ENCODE data around the gene FANCC.

The FANCC gene

DNA sequence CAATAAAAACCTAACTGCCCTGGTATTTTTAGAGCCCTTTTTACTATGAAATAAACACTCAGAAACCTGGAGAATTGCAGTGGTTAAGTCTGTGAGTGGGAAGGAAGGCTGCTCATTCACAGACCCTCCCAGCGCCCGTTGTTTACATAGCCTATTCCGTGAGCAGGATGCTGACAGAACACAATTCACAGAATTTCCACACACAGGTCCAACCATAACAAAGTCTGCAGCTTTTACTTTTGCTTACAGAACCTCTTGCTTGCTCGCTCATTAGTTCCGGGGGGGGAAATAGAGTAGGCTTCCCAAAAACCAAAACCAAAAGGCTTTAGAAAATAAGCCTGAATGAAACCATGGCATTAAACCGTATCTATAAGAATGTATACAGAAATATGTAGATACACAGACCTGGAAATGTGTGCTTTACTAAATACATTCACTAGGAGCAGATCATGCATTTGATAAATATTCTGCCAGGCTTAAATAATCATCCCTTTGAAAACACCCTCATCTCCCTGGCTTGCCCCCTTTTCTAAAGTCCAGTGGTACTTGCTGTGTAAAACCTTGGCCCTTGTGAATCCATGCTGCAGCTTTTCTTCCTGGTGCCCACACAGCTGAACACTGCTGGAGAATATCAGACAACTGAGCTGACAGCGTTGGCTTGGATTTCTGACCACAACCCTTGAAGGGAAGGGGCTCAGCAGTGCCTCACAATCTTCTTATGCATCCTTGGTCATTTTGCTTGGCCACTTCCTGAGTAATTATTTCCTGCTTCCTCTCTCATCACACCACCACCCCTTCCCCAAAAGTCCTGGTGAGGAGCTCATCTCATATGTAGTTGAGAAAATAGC, 128.0 kb downstream of the FANCC start:
- no peak for TF ChIP-seq ZNF274 (IDR thresholded peaks at IDR 0.05; ENCODE audit: low read depth, low read length)
- H3K4me3 ChIP-seq (ENCODE audit: low read length) = no peak overlapping the region

- no peak overlapping the region for H3K4me3 ChIP-seq (ENCODE audit: low read length)
- no peak for TF ChIP-seq ZNF274 (IDR thresholded peaks at IDR 0.05; ENCODE audit: low read depth, low read length)
Observed at GRCh38 chr9:95188459-95188858, 129.1 kb downstream of the FANCC start.

- no peak overlapping the region for H3K4me3 ChIP-seq (ENCODE audit: low read length)
- no peak for TF ChIP-seq ZNF274 (IDR thresholded peaks at IDR 0.05; ENCODE audit: low read depth, low read length)
Observed at GRCh38 chr9:95185956-95186355, 131.6 kb downstream of the FANCC start.

- no peak overlapping the region for H3K4me3 ChIP-seq (ENCODE audit: low read length)
- TF ChIP-seq ZNF274 (IDR thresholded peaks at IDR 0.05; ENCODE audit: low read depth, low read length) = no peak
Observed at GRCh38 chr9:95182854-95183563, 134.5 kb downstream of the FANCC start.

DNA sequence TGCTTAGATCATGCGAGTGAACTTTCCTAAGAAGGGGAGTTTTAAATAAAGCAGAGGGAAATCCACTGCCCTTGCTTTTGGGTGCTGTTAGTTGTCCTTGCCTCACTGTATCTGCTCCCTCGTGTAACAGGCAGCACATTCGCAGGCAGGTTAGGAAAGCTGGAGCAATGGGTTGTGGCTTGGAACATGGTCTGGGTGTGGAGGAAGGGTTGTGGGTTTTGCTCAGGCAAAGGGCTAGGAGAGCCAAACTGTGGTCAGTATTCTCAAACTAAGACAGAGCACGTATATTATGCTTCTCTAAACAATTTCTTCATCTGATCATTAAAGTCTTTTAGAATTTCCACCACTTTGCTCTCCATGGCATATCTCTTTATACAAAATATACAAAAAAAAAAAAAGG, 135.7 kb downstream of the FANCC start:
- no peak for TF ChIP-seq ZNF274 (IDR thresholded peaks at IDR 0.05; ENCODE audit: low read depth, low read length)
- no peak overlapping the region for H3K4me3 ChIP-seq (ENCODE audit: low read length)

DNA sequence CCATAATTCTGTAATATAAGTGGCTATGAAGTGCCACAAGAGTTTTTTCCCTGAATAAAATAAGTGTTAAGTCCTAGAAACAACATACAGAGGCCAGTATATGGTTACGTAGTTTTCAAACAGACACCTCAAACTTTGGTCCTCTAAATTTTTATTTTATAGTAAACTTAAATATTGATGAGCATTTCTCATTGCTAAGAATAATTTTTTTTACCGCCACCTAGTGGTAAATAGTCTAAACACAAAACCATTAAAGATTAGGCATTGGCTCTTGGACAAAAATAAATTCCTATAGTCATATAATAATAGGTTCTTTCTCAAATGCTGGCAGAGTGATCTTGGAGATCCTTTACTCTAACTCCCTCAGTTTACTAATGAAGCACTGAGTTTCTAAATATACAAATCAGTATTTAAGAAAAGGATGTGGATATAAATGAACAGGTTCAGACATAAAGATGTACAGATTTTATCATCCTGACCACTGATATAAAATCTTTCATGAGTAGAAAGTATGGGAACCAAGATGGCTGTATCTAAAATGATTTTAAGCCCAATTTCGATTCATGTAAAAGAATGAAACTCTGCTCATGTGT, 136.2 kb downstream of the FANCC start:
- no peak for TF ChIP-seq ZNF274 (IDR thresholded peaks at IDR 0.05; ENCODE audit: low read depth, low read length)
- no peak overlapping the region for H3K4me3 ChIP-seq (ENCODE audit: low read length)

GRCh38 chr9:95177617-95178016, 139.9 kb downstream of the FANCC start:
- no peak overlapping the region for H3K4me3 ChIP-seq (ENCODE audit: low read length)
- TF ChIP-seq ZNF274 (IDR thresholded peaks at IDR 0.05; ENCODE audit: low read depth, low read length) = no peak

- no peak for TF ChIP-seq ZNF274 (IDR thresholded peaks at IDR 0.05; ENCODE audit: low read depth, low read length)
- no peak overlapping the region for H3K4me3 ChIP-seq (ENCODE audit: low read length)
Observed at GRCh38 chr9:95176755-95177319, 140.7 kb downstream of the FANCC start.

- H3K4me3 ChIP-seq (ENCODE audit: low read length) = no peak overlapping the region
- TF ChIP-seq ZNF274 (IDR thresholded peaks at IDR 0.05; ENCODE audit: low read depth, low read length) = no peak
Observed at GRCh38 chr9:95175523-95175922, 142.0 kb downstream of the FANCC start.

DNA sequence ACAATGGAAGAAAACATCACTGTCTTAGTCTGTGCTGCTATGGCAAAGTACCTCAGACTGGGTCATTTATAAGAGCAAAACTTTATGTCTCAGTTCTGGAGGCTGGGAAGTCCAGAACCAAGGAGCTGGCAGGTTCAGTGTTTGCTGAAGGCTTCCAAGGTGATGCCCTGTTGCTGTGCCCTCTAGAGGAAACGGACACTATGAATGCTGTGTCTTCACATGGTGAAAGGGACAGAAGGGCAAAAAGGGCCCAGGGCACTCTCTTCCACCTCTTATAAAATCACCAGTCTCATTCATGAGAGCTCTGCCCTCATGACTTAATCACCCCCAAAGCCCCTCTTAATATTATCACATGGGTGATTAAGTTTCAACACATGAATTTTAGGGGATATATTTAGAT, 143.5 kb downstream of the FANCC start:
- H3K4me3 ChIP-seq (ENCODE audit: low read length) = no peak overlapping the region
- TF ChIP-seq ZNF274 (IDR thresholded peaks at IDR 0.05; ENCODE audit: low read depth, low read length) = no peak

DNA sequence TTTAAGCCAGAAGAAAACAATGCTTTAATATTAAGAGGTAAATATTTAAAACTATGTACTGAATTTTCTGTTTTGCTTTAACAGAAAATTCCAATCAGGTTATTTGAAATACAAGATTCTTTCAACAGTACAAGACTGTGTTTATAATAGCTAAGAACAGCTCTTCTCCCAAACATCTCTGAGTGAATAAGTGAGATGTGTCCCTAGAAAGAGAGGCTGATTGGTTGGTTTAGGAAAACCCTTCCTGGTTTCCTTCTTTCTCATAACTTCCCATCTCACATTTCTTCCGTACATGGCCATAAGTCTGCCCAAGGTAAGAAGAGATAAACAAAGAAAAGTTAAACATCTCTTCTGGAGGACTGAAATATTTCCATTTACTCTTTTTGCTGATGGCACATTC, 145.9 kb downstream of the FANCC start:
- no peak overlapping the region for H3K4me3 ChIP-seq (ENCODE audit: low read length)
- no peak for TF ChIP-seq ZNF274 (IDR thresholded peaks at IDR 0.05; ENCODE audit: low read depth, low read length)

- no peak overlapping the region for H3K4me3 ChIP-seq (ENCODE audit: low read length)
- no peak for TF ChIP-seq ZNF274 (IDR thresholded peaks at IDR 0.05; ENCODE audit: low read depth, low read length)
Observed at GRCh38 chr9:95171001-95171400, 146.5 kb downstream of the FANCC start.

DNA sequence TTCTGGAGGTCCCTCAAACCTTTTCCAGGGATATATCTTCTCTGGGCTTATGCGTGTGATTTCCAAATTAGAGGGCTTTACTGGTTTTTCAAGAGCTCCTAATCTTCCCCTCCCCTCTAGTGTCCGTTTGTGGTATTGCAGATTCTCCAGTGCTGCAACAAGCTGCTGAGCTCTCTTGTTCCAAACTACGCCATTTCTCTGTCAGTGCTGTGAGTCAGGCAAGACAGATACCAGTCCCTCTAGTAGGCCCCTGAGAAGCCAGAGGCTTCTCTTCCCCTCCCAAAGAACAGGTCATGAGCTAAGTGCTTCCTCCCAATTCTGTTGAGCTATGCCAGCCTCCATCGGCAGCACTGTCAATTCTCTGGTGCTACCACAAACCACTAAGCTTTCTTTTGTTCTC, 149.5 kb downstream of the FANCC start:
- H3K4me3 ChIP-seq (ENCODE audit: low read length) = no peak overlapping the region
- no peak for TF ChIP-seq ZNF274 (IDR thresholded peaks at IDR 0.05; ENCODE audit: low read depth, low read length)

- TF ChIP-seq ZNF274 (IDR thresholded peaks at IDR 0.05; ENCODE audit: low read depth, low read length) = no peak
- no peak overlapping the region for H3K4me3 ChIP-seq (ENCODE audit: low read length)
Observed at GRCh38 chr9:95165004-95165403, 152.5 kb downstream of the FANCC start.
